NCI-H2107 (cell line): ENCODE results near the gene EGFL6.
A peak's percentile ranks its signal among the peaks of the same experiment; 100 is the strongest.
"Not testable (repeated sequence)": the region's sequence is repeated elsewhere in the genome, so short reads cannot be mapped to it uniquely, and the experiment has no call there.

Experiments used
- DNase-seq: peaks from one replicate; lab custom pipeline; 2025; lab: John Stamatoyannopoulos, UW

Gene EGFL6

DNA sequence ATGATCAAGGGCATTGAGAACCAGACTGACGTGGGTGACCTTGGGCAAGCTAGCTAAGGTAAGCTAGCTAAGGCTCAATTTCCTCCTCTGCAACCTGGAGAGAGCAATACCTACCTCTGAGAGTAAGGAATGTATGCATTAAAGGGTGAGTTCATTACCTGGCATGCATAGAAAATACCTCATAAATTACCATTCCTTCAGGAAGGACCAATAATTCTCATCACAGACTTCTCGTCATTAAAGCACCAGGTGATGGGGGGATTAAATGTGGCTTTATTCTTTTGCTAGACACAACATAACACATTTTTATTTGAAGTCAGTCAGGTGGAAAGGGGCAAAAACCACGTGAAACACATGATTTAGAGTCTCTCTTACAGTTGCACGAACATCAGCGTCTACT is 21.5 kb downstream of the EGFL6 start:
- no peak for DNase-seq

DNA sequence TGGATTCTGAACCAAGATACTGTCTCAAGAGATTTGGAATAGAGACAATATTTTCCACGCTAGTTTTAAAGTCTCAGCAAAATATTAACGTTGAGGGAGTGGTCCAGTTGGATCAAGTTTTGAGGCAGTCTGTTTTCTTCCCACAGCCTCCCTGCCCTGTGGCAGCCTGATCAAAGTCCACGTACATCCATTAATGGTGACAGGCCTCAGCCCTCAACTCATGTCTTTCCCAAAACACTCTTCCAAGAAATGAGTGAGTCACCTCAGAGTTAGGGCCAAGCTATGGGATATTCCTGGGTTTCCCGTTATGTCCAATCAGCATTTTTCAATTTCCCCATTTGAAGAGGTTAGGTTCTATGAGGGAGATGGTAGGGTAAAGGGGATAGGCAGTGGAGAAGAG is 28.5 kb downstream of the EGFL6 start:
- no peak for DNase-seq

DNA sequence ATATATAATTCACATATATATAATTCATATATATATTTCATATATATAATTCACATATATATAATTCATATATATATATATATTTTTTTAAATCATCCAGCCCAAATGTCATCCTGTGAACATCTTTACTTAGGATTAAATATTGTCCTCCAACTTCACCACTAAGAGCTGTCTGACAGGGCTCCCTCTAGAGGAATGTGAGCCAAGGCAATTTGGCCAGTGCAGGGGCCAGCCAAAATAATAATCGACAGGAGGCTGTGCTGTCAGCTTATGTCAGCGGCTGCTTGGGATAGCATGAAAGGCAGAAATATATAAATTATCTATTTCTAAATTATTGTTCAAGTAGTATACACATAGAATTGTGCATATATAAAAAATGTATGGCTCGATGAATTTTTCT is 29.5 kb downstream of the EGFL6 start:
- no peak for DNase-seq

DNA sequence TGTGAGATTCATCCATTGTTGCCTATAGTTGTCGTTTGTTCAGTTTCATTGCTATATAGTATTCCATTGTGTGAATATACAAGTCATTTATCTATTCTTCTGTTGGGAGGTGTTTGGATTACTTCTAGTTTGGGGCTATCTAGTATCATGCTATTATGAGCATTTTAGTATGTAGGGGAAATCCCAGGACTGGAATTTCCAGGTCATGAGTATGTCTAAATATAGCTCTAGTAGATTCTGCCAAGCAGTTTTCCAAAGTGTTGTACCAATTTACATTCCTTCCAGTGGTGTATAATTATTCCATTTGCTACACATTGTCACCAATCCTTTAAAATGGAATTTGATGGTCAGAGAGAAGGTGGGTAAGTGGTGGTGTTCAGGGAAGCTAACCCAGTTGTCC is 30.1 kb downstream of the EGFL6 start:
- no peak for DNase-seq

DNA sequence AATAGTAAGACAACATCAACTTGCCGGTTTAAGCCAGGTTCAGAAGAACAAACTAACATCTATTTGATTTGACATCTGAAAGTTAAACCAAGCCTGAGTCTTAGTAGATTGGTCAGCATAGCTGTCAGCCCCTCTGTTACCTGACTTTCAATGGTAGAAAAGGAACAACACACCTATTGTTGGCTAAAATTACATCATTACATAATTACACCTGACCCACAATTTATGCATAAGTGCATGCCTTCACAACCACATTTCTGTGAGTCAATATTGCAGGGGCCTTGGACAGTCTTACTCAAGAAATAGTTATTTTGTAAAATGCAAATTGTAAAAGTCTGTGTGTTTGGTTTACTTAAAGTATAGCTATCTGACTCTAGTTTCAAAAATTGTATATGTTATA is 36.2 kb downstream of the EGFL6 start:
- no peak for DNase-seq

DNA sequence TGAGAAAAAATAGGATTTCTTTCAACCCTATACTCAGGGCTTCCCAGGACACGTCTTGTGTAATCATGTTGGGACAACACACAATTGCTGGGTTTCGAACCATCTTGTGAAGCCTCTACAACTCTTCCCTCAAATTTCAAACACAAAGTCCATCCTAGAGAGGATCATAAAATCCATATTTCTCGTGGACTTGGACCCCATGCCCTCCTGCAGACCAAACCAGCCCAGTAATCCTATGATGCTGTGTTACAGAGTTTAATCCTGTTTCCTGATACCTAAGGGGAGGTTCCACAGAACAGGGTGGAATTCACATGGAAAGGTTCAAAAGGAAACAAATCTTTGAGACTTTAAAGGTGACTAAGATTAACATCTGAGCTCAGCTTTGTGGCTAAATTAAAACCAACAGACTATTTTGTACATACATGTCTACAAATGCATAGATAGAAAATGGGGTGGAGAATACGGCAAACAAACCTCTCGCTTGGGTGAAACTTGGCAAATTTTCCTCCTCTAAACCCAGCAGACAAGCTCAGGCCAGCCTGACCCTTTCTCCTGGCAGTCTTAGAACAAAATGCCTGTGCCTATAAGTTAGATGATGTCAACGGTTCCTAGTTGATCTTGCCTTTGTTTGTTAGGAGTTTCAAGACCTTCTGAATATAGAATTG is 38.1 kb downstream of the EGFL6 start:
- no peak for DNase-seq

DNA sequence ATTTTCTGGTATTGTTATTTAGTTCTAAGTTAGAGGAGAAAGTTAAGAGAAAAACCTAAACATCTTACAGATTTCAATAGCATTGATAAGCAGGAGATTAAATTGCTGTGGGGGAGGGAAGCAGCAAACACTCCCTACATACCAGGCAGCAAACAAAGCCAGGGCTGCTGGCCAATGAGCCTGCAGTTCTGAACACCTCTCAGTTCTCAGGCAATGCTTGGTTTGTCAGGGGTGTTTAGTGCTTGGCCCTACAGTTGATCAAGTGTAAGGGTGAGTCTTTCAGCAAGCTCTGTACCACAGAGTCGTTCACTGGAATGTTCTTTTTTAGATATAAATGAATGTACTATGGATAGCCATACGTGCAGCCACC is 38.6 kb downstream of the EGFL6 start:
- no peak for DNase-seq

DNA sequence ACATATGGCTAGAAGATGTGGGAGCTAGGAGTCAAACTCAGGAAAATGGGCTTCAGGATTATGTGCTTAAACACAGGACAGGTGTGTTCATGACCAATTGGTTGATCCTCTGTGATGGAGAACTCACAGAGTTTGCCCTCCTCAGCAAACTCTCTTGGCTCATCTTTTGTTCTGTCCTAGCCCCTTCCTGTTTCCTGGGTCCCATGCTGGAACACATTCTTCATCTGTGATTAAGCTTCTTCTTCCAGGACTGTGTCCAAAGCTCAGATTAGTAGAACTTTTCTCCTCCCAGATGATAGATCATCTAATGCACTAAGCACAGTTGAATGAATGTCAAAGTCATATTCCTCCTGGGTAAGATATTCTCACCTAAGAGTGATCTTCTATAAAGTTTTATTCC is 44.8 kb downstream of the EGFL6 start:
- DNase-seq: no peak

DNA sequence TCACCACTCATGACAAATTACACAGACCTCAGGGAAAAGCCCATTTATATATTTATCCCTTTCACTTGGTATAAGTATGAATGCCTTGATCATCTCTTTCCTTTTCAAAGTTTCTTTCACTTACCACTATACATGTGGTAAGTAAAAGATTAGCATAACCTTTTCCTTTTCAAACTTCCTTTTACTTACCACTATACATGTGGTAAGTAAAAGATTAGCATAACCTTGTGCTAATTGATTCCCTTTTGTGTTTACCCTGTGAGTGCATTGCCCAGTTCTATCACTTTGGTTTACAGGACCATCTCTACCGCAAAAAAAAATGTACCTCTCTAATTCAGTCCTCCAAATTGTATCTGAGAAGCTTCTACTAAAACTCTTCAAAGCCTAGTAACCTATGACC is 50.8 kb downstream of the EGFL6 start:
- DNase-seq: no peak

DNA sequence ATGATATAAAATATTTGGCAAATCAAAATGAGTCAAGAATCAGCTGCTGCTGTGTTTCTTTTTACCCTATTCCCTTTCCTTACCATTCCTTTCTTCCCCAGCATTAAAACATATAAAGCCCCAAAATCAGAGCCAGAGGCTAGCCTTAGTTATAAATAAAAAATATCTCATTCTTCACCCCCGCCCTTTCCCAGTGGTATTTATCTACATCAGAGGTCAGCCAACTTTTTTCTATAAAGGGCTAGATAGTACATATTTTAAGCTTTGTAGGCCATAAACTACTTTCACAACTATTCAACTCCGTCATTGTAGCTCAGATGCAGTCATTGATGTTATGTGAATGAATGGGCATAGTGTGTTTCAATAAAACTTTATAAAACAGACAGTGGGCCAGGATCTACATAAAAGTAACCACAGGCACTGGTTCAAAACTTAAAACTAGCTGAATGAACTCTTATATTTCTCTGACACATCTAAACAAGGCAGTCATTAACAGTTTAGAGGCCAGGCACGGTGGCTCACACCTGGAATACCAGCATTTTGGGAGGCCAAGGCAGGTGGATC is 53.1 kb downstream of the EGFL6 start:
- no peak for DNase-seq

DNA sequence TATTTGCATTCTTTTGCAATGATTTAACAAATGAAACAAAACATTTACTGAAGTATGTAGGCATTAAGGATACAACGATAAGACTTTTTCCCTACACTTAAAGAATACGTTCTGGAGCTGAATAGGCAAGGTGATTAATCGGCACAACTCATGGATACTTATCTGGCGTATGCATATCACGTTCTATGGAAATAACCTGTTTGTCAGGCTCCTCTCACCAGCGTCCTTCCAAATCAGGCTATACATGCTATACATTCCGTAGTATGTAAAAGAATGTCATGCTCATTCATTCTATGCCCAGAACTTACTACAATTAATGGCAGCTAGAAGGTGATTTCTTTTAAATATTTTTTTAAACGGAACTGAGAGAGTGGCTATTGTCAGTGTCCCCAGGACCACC is 57.9 kb downstream of the EGFL6 start:
- DNase-seq: no peak

DNA sequence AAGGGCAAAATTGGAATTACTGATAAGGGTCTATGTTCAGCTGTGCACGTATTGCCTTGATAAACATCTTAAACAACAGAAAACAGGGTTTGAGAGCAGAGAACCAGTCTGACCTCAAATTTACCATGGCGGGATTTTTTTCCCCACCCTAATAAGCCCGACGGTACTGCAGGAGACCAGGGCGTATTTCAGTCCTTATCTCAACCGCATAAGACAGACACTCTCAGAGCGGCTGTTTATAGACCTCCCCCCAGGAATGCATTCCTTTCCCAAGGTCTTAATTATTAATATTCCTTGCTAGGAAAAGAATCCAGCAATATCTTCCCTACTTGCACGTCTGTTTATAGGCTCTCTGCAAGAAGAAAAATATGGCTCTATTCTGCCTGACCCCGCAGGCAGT is 67.8 kb downstream of the EGFL6 start:
- DNase-seq: not testable (repeated sequence)

DNA sequence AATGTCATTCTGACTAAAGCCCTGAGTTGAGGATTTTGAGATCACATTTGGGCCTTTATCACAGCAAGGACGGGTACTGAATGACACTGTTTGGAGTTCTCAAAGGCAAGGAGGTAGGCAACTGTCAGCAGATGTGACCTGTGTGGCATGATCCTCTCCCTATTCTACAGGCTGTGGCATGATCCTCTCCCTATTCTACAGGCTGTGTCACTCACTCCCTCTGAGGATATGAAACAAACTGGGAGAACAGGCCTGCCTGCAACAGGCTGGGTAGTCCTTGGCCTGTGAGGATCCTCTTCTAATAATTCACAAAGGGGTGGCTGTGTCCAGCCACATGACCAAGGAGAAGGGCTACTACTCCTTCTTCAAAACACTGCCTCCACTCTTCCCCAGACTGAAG is 68.6 kb downstream of the EGFL6 start:
- DNase-seq: no peak

DNA sequence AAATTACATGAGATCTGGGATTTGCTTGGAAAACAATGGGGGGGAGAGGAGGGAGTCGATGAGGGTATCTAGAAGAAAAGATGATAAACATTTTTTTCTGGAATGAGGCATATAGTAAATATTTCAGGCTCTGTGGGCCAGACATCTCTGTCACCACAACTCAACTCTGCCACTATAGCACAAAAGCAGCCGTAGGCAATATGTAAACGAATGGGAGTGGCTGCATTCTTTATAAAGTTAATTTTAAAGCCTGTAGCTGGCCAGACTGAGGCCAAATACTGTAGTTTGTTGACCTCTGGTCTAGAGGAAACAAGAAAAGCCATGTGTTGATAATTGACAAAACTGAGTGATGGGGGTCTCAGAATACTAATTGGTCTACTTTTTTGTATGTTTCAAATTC is 69.4 kb downstream of the EGFL6 start:
- no peak for DNase-seq

DNA sequence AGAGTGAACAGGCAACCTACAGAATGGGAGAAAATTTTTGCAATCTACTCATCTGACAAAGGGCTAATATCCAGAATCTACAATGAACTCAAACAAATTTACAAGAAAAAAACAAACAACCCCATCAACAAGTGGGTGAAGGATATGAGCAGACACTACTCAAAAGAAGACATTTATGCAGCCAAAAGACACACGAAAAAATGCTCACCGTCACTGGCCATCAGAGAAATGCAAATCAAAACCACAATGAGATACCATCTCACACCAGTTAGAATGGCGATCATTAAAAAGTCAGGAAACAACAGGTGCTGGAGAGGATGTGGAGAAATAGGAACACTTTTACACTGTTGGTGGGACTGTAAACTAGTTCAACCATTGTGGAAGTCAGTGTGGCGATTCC is 72.3 kb downstream of the EGFL6 start:
- DNase-seq: not testable (repeated sequence)

DNA sequence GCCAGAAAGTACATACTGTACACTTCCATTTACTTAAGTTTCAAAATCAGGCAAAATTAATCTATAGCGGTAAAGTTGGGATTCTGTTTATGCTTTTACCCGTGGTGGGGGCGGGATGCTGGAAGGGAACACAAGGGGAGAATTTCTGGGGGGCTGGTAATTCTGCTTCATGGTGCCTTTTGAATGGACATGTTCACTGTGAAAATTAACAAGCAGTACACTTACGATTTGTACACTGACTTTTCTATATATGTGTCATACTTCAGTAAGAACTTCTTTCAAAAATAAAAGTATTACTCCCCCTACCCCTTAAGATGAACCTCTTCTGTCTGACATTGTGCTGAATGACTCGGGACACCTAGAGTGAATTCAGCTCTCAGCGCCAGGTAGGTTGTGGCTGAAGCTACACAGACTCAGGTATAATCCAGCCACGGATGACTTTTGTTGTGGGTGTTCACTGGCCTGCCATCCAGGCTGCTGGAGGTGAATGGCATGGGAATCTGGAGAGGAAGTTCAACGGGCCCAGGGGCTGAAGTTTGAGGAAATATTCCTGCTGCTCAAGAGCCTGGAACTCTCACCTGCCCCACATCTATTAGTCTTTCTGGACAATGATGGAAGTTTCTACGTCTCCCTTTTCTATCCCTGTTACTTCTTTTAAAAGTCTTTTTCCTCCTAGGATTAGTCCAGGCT is 76.2 kb downstream of the EGFL6 start:
- no peak for DNase-seq

DNA sequence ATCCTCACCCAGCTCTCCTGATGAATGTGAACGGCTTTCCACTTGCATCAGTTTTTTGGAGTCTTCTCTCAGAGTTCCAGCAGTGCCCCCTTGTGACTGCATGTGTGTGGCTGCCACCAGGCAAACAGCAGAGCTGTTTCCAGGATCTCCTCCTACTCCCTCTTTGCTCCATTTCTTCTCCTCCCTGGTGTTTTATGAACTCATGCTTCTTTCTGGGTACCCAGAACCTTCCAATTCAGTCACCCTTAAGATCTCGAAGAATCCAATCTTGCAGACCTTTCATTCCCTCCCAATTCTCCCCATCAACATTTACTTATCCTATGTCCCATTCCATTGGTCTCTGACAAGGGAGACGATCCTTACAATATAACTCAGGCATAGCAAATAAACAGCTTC is 76.8 kb downstream of the EGFL6 start:
- peak; percentile 53 for DNase-seq

DNA sequence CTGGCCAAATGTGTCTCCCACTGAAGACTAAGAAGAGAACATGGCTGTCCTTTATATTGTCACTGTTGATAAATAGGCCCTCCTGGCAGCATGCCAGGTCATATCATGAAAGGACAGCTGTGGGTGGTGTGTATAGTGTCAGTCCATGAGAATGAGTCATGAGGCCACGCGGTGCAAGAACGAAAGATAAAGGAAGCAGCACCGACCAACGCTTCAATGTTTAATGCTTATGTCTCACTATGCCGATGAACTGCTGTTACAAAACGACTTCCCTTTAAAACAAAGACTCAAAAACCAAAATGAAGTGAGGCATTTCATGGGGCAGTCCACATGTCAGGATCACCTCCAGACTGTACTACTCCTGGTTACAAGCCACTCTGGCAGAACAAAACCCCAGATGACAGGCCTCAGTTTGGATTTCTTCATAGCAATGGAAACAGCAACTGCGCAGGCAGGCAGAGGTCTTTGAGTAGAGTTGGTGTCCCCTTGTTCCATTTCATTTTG is 78.4 kb downstream of the EGFL6 start:
- DNase-seq: no peak

DNA sequence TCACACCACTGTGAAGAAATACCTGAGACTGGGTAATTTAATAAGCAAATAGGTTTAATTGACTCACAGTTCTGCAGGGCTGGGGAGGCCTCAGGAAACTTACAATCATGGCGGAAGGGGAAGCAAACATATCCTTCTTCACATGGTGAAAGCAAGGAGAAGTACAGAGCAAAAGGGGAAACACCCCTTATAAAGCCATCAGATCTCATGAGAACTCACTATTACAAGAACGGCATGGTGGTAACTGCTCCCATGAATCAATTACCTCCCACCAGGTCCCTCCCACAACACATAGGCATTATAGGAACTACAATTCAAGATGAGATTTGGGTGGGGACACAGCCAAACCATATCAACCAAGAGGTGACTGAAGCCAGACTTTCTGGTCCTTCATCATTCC is 78.9 kb downstream of the EGFL6 start:
- not testable (repeated sequence) for DNase-seq

DNA sequence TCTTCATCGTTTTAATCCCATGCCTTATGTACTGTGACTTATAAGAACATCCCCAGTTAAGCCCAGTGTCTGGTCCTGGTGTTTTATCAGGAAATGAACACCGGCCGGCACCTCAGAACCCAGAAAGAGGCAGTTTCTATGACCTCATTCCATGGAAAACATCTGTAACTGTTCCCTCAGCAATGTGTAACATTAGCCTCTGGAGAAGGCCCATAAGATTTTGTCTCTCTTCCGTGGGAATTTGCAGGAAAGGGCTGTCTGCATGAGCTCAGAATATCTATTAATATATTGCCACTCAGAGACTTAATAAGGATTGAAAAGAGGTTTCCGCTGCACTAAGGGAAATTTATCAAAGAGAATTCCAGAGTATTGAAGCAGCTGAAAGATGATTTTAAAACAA is 80.4 kb downstream of the EGFL6 start:
- DNase-seq: no peak

DNA sequence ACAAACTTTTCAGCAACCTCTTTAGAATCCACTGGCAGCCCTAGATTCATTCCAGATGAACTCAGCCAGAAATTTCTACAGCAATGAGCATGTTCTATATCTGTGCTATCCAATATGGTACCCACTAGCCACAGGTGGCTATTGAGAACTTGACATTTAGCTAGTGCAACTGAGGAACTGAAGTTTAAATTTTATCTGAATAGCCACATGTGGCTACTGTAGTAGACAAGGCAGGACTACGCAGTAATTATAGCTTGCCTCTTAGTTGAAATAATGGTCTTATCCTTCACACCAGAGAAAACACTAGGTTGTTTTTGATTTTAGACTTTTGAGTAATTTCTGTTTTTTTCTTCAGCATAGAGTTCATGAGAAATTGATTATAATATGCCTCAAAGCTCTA is 80.9 kb downstream of the EGFL6 start:
- DNase-seq: no peak

DNA sequence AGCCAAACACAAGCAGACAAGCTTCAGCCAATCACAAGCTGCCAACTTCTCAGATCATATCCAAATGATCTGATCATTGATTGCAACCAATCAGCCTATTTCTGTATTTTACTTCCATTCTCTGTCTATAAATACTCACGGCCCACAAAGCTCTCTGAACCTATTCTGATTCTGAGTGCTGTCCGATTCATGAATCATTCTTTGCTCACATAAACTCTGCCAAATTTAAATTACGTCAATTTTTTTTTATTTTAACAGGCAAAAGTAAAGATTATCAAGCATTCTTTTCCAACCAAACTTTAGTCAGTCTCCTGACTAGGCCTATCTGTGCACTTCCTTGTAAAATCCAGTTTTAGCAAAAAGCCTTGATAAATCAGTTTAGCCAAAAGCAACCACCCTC is 81.7 kb downstream of the EGFL6 start:
- no peak for DNase-seq

DNA sequence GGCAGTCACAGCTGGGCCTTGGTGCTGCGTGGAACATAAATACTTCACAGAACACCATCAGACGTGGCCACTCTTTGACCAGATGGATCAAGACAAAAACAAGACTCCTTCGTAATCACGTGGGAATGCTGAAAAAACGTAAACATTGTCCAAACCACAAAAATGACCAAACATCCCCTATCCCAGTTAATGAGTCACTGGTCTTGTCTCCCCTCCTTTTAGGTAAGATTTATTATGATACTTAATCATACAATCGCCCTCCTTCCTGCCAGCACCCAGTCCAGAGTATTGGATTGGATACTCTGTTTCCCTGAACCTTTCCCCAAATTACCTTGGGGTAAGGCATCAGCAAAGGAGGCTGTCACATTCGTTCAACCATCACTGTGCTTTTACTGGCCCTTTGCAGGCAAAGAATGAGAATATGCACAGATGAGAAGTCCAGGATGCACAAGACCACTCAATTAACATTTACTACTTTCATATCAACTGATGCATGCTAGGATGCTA is 82.9 kb downstream of the EGFL6 start:
- DNase-seq: no peak
